Stimulated activated memory B cell treated with anti-CD40 and anti-IgM and Interleukin-4, amounts not matched to agents 10 μg/mL and 1 μg/mL and 100 μg/mL, for 72 hours (primary cell): ENCODE data around the gene GRM3.
"Not testable (repeated sequence)": the region's sequence is repeated elsewhere in the genome, so short reads cannot be mapped to it uniquely, and the experiment has no call there.

Experiments
- ATAC-seq: fragments of 150-1000 bp; cut with Tn5 transposase; 2 replicates; pipeline ENCODE4 v1.10.0; 2021
- H3K27ac Mint-ChIP-seq: one replicate; pipeline ENCODE4 v1.8.0; 2022; ENCODE audit warnings: mild to moderate bottlenecking, mixed read lengths
- H3K27me3 Mint-ChIP-seq: one replicate; pipeline ENCODE4 v1.8.0; 2022; ENCODE audit warnings: mixed read lengths
- H3K36me3 Mint-ChIP-seq: one replicate; pipeline ENCODE4 v1.8.0; 2022; ENCODE audit warnings: mixed read lengths
- H3K4me1 Mint-ChIP-seq: one replicate; pipeline ENCODE4 v1.8.0; 2022; ENCODE audit warnings: mixed read lengths
- H3K4me3 Mint-ChIP-seq: one replicate; pipeline ENCODE4 v1.8.0; 2022; ENCODE audit warnings: mild to moderate bottlenecking, moderate library complexity, mixed read lengths
- H3K9me3 Mint-ChIP-seq: one replicate; pipeline ENCODE4 v1.8.0; 2022; ENCODE audit warnings: mixed read lengths

Gene GRM3

GRCh38 chr7:86643561-86644281 is at the start of gene GRM3:
GRM3 (plus strand) TSS chr7:86643909; CDS start chr7:86765146, 121,237 bp downstream.
- H3K9me3 Mint-ChIP-seq, result no peaks in the 10 kb centered on the region
- H3K36me3 Mint-ChIP-seq, result no peaks in the 10 kb centered on the region
- no peak within 1 kb of the TSS for H3K27ac Mint-ChIP-seq
- peaks cover 18% of the 10 kb centered on the region for H3K27me3 Mint-ChIP-seq
- no peak for ATAC-seq
- no peaks in the 10 kb centered on the region for H3K4me1 Mint-ChIP-seq
- H3K4me3 Mint-ChIP-seq, result no peak within 1 kb of the TSS

DNA sequence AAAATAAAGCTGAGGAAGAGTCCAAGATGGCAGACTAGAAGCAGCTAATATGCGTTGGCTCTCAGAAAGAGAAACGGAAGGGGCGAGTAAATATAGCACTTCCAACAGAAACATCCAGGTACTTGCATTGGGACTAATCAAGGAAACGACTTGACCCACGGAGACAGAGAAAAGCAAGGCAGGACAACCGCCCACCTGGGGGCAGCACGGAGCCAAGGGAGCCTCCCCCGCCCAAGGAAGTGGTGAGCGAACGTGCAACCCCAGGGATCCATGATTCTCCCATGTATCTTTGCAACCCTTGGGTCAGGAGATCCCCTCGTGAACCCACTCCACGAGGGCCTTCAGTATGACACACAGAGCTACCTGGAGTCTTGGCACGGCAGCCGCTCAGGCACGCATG is 45.4 kb upstream of the GRM3 start:
- H3K27ac Mint-ChIP-seq, result no peak overlapping the region
- H3K4me3 Mint-ChIP-seq, result no peak overlapping the region
- H3K27me3 Mint-ChIP-seq, result no peaks in the 10 kb centered on the region
- H3K9me3 Mint-ChIP-seq, result no peaks in the 10 kb centered on the region
- H3K4me1 Mint-ChIP-seq, result no peaks in the 10 kb centered on the region
- no peak for ATAC-seq
- H3K36me3 Mint-ChIP-seq, result no peaks in the 10 kb centered on the region

DNA sequence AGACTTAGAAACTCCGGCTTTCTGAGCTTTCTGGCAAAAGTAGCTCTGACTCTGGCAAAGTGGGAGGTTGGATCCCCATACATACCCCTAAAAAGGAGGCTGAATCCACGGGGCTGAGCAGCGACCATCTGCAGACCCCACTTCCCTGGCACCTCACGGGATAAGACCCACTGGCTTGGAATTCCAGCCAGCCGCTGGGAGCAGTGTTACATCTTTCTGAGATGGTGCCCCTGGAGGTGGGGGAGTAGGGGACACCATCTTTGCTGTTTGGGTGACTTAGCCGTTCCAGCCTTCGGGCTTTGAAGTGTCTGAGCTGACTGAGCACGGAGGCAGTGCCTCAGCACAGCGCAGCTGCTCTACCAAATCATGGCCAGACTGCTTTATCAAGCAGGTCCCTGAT is 45.0 kb upstream of the GRM3 start:
- no peaks in the 10 kb centered on the region for H3K36me3 Mint-ChIP-seq

DNA sequence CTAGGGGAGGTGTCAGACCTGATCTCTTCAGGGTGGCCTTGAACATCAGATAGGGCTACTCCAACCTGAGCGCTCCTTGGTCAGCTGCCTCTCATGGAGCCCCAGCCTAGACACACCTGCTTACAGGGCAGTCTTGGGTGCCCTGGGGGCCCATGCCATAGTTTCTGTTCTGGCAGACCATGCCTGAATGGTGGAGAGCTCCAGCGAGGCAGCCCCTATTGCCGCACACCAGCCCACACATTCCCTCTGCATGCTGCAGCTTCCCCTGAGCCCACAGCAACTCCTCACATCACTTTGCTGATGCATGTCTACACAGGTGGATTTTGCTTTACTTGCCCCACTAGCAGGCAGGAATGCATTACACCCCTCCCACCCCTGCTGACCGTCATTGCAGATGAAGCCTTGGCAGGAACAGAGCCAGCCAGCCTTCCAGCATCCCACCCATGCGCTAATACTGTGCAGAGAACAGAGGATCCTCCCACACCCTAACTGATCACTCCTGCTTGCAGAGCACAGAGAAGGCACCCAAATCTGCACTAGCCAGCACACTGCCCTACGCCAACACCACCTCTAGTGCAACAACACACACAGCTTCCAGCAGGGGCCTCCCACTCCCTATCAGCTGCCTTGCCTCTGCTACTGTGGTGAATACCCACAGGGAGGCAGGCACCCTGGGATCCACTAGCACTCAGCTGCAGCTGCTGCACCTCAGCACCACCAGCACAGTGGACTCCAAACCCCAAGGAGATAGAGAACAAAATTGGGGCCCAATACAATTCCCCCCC is 43.0 kb upstream of the GRM3 start:
- Mint-ChIP-seq H3K4me1 (no peaks in the 10 kb centered on the region), H3K27me3 (no peaks in the 10 kb centered on the region), H3K9me3 (no peaks in the 10 kb centered on the region), H3K36me3 (no peaks in the 10 kb centered on the region), H3K4me3 (no peak overlapping the region), H3K27ac (no peak overlapping the region)
- peak; percentile 36 for ATAC-seq

More for the DNA sequence above, 45.0 kb upstream of the GRM3 start:
- no peaks in the 10 kb centered on the region for H3K27me3 Mint-ChIP-seq
- H3K4me3 Mint-ChIP-seq, result no peak overlapping the region
- H3K4me1 Mint-ChIP-seq, result no peaks in the 10 kb centered on the region
- H3K27ac Mint-ChIP-seq, result no peak overlapping the region
- no peaks in the 10 kb centered on the region for H3K9me3 Mint-ChIP-seq
- no peak for ATAC-seq

GRCh38 chr7:86615711-86616110 is 28.0 kb upstream of the GRM3 start:
- H3K27me3 Mint-ChIP-seq, H3K4me1 Mint-ChIP-seq, H3K4me3 Mint-ChIP-seq, ATAC-seq, H3K27ac Mint-ChIP-seq, H3K36me3 Mint-ChIP-seq: not testable (repeated sequence)
- peaks cover 21% of the 10 kb centered on the region for H3K9me3 Mint-ChIP-seq

- Mint-ChIP-seq H3K4me1 (no peaks in the 10 kb centered on the region), H3K36me3 (no peaks in the 10 kb centered on the region), H3K4me3 (no peak overlapping the region), H3K9me3 (no peaks in the 10 kb centered on the region), H3K27me3 (peaks cover 18% of the 10 kb centered on the region), H3K27ac (no peak overlapping the region)
- peak; percentile 31 for ATAC-seq
Observed at GRCh38 chr7:86644282-86645224, 844 bp downstream of the GRM3 start.

DNA sequence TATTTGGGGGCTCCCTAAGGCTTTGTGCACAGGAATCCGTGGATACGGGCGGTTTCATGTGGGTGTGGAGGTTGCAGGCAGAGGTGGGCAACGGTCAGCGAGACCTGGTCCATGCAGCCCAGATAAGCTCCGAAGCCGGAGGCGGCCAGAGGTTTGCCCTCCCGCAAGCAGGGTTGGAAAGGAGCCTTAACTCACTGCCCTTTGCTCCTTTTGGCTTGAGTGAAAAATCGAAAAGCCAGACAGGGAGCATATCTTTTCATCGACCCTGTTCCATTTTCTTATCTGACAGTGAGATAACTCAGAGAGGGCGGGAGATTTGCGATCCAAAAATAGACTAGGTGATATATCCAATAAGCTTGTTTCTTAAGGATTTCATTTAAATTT is 1.5 kb downstream of the GRM3 start:
- Mint-ChIP-seq H3K9me3 (no peaks in the 10 kb centered on the region), H3K36me3 (no peaks in the 10 kb centered on the region), H3K27ac (no peak overlapping the region), H3K4me3 (no peak overlapping the region), H3K27me3 (peaks cover 18% of the 10 kb centered on the region), H3K4me1 (no peaks in the 10 kb centered on the region)
- ATAC-seq, result no peak

DNA sequence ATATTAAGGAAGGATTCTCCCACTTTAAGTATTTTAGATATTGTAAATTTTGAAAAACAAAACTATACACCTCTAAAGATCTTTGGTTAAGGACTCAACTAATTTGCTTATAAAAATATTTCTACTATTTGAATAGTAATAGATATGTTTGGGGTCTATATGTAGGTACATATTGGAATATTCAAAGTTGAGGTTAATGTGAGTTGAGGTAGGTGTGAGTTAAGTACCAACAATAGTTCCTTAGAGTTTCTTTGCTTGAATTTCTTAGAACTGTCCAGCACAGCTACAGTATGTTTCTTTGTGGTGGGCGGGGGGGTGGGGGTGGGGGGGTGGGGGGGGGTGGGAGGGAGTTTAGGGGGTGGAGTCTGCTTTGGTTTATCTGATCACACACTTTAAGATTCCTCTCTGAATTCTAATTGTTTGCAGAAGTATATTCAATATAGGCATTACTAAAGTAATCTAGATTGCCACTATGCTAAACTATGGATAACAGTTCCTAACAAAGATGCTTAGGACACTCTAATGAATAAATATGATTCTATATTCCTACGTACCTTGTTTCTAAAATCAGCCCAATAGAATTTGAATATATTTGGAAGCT is 2.1 kb downstream of the GRM3 start:
- H3K9me3 Mint-ChIP-seq, result no peaks in the 10 kb centered on the region

DNA sequence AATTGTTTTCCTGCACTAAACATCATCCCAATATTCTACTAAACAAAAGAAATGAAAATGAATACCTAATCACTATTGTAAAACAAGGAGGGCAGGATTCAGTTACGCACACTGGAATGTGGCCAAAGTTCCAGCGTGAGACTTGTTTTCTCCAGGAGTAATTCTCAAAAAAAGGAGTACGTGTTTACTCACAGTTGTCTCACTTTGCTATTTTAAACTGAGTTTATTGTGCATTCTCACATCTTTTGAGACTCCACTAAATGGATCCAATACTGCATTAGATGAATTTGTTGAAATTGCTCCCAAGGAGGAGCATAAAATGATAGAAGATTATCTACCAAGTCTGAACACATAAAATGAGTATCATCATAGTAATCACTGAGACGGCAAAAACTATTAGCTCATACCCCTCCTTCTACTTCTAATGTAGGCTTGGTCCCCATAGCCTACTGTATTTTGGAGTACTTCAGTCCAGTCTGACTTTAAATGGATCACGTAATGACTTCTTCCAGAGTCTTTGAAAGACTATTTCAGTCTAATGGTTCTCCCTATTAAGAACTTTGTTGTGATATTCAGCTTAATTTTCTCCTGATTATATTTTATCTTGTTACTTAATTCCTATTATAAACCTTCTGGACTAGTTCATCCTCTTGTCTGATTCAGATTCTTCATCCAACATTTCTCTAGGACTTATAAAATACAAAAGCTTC is 3.8 kb downstream of the GRM3 start:
- Mint-ChIP-seq H3K4me3 (no peak overlapping the region), H3K27ac (no peak overlapping the region), H3K27me3 (peaks cover 18% of the 10 kb centered on the region), H3K9me3 (no peaks in the 10 kb centered on the region), H3K36me3 (no peaks in the 10 kb centered on the region), H3K4me1 (no peaks in the 10 kb centered on the region)
- no peak for ATAC-seq

More for the DNA sequence above, 2.1 kb downstream of the GRM3 start:
- H3K27me3 Mint-ChIP-seq, result peaks cover 18% of the 10 kb centered on the region
- no peaks in the 10 kb centered on the region for H3K4me1 Mint-ChIP-seq
- no peaks in the 10 kb centered on the region for H3K36me3 Mint-ChIP-seq
- H3K4me3 Mint-ChIP-seq, result no peak overlapping the region
- H3K27ac Mint-ChIP-seq, result no peak overlapping the region
- no peak for ATAC-seq

DNA sequence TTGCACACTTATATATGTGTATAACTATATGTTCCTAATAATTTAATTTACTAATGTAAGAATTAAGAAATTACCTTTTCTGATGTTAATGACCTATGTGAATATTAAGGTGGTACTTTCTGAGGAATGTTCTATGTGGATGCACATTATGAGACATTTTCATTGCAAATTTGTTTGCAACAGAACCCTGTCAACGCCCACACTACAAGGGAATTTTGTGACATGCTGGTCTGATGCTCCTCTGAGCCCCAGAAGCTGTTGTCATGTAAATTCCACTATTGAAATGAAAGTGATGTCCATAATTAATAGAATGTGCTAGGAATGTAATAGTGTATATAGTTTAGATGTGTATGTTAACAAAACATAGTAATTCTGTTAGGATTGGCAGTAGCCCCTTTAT is 4.5 kb downstream of the GRM3 start:
- Mint-ChIP-seq H3K4me3 (no peak overlapping the region), H3K4me1 (no peaks in the 10 kb centered on the region), H3K36me3 (no peaks in the 10 kb centered on the region), H3K9me3 (no peaks in the 10 kb centered on the region), H3K27me3 (peaks cover 18% of the 10 kb centered on the region), H3K27ac (no peak overlapping the region)
- no peak for ATAC-seq

DNA sequence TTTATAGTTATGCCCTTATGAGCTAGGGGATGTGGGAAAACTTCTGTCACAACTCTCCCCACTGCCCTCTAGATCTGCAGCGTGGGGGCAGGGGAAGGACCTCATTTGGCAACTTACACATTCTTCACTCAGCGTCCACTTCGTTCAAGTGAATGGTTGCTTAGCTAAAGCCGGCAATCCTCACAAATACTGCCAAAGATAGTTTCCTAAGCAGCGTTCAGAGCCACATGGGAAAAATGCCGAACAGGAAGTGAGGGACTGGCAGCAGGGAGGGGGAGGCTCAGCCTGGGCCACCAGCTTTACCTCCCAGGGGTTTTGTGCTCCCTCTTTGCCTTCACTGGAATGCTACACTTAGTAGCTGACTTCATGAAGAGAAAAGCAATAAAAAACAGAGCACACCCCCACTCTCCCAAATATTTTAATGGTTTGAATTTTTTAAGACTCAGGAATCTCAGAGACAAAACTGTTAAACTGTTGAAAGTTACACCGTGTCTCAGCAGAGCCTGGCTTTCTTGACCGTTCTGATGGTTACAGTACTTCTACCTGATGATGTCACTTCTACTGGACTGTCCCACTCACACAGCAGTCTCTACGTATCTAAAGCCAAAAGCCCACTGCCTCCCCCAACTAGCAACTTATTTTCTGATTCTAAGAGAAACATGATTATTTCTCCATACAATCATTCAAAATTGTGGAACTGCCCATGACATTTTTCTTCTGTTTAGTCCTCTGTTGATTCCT is 10.4 kb downstream of the GRM3 start:
- H3K4me3 Mint-ChIP-seq, result no peak overlapping the region
- no peak overlapping the region for H3K27ac Mint-ChIP-seq
- no peaks in the 10 kb centered on the region for H3K36me3 Mint-ChIP-seq
- H3K9me3 Mint-ChIP-seq, result no peaks in the 10 kb centered on the region
- no peaks in the 10 kb centered on the region for H3K4me1 Mint-ChIP-seq
- no peaks in the 10 kb centered on the region for H3K27me3 Mint-ChIP-seq
- ATAC-seq, result no peak

DNA sequence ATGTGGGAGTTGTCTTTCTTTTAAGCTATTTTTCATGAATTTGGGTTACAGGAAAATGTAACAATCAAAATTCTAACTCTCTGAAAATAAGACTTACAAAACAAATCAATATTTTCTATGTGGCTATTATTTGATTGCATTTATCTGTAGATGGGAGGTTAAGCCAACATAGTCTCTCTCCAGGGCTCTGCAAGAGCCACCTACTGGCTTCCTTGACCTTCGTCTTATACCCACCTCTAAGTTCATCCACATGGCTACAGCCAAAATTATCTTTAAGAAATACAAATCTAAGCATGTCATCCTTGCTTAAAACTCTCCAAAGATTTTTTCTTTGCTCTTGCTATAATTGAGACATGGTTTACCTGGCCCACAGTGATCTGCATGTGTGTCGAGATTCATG is 14.2 kb downstream of the GRM3 start:
- no peaks in the 10 kb centered on the region for H3K27me3 Mint-ChIP-seq
- no peaks in the 10 kb centered on the region for H3K4me1 Mint-ChIP-seq
- no peak overlapping the region for H3K4me3 Mint-ChIP-seq
- H3K27ac Mint-ChIP-seq, result no peak overlapping the region
- H3K9me3 Mint-ChIP-seq, result no peaks in the 10 kb centered on the region
- H3K36me3 Mint-ChIP-seq, result no peaks in the 10 kb centered on the region
- ATAC-seq, result no peak

- H3K27ac Mint-ChIP-seq, result no peak overlapping the region
- H3K36me3 Mint-ChIP-seq, result no peaks in the 10 kb centered on the region
- no peaks in the 10 kb centered on the region for H3K27me3 Mint-ChIP-seq
Observed at GRCh38 chr7:86660950-86661462, 17.3 kb downstream of the GRM3 start.

GRCh38 chr7:86664486-86664885 is 20.8 kb downstream of the GRM3 start:
- H3K9me3 Mint-ChIP-seq, result no peaks in the 10 kb centered on the region
- H3K27ac Mint-ChIP-seq, result no peak overlapping the region
- no peak for ATAC-seq
- no peaks in the 10 kb centered on the region for H3K36me3 Mint-ChIP-seq
- no peak overlapping the region for H3K4me3 Mint-ChIP-seq
- no peaks in the 10 kb centered on the region for H3K27me3 Mint-ChIP-seq
- H3K4me1 Mint-ChIP-seq, result no peaks in the 10 kb centered on the region

More at GRCh38 chr7:86660950-86661462, 17.3 kb downstream of the GRM3 start:
- Mint-ChIP-seq H3K9me3 (no peaks in the 10 kb centered on the region), H3K4me1 (no peaks in the 10 kb centered on the region), H3K4me3 (no peak overlapping the region)
- ATAC-seq, result no peak
